Right lobe of liver (tissue), 6 donors: ENCODE results near the gene BOLA1. TPM values are rescaled to one million over a fixed set of nuclear protein-coding genes. Genes with fewer than 3 reads are reported as not detected.

Source experiments
- ATAC-seq, 4 donors: fragments of 200-7000 bp; cut with Tn5 transposase; one replicate each; pipeline ENCODE4 v1.9.1; 2020; ENCODE audit warnings: mild to moderate bottlenecking in 4 of 4, moderate library complexity in 4 of 4
- DNase-seq, 3 donors: peaks; one replicate each; pipeline ENCODE4 v3.0.0-alpha.2; 2020
- H3K27ac ChIP-seq, 3 donors: fragments of 200-600 bp; one replicate each; pipeline ENCODE4 v1.8.0; 2022
- H3K27me3 ChIP-seq, 2 donors: fragments of 200-600 bp; one replicate each; pipeline ENCODE4 v1.8.0; 2022
- H3K36me3 ChIP-seq, 4 donors: fragments of 200-600 bp; sonication (generic) in 1 of 4; one replicate each; pipeline versions ENCODE4 v1.5.1 to v1.8.0; 2017 to 2022; ENCODE audit warnings: control low read depth in 1 of 4
- H3K4me1 ChIP-seq, 4 donors: fragments of 200-600 bp; sonication (generic) in 1 of 4; one replicate each; pipeline versions ENCODE4 v1.5.1 to v1.8.0; 2017 to 2022; ENCODE audit warnings: control low read depth in 1 of 4
- H3K4me3 ChIP-seq, 3 donors: fragments of 200-600 bp; one replicate each; pipeline ENCODE4 v1.8.0; 2022
- H3K9me3 ChIP-seq, 4 donors: fragments of 200-600 bp; sonication (generic) in 1 of 4; one replicate each; pipeline versions ENCODE4 v1.5.1 to v1.8.0; 2017 to 2022; ENCODE audit warnings: control low read depth in 1 of 4
- POLR2A ChIP-seq: fragments of 450-650 bp; IDR thresholded peaks from one replicate; pipeline ENCODE4 v1.6.1; 2017; ENCODE audit warnings: antibody characterized with exemption, mild to moderate bottlenecking
- WGBS: methylation state at CpG from one replicate; pipeline ENCODE4 v1.1.6; 2018; ENCODE audit warnings: low coverage, low lambda C conversion rate; ENCODE audit not compliant: insufficient coverage; ENCODE audit errors: missing lambda C conversion rate; 5-methylcytosine and 5-hydroxymethylcytosine counted together
- intact Hi-C, 2 donors: fragments of 100-400 bp; cut with DNase I; formaldehyde crosslinking; loops; one replicate each; pipeline versions ENCODE4 v1.11.2 to v1.14.1; 2022
- total RNA-seq, 6 experiments: library from RNA; depleted of rRNA in 2 of 6; stranded (reverse); fragments of >200 nt in 2 of 6; fragmentation: NEBNext Ultra II Directional in 3 of 6; extraction: Animal tissue kit (Norgen Biotek cat#: 25700) in 3 of 6; gene quantifications; one replicate each; pipeline versions ENCODE4 v1.1.0 to v1.2.4, GENCODE V29; 2016 to 2023
- TF ChIP-seq, protein P1 (sequence below), 4 donors: fragments of 200-600 bp in 3 of 4; fragments of 450-650 bp in 1 of 4; IDR thresholded peaks; one replicate each; pipeline versions ENCODE4 v1.5.1 to v1.8.0; 2016 to 2022; ENCODE audit warnings: antibody characterized with exemption in 4 of 4, mild to moderate bottlenecking in 2 of 4
- donor health status: DM: no; HTN: yes; CAD: no.
- donor health status: DM: no; HTN: no; CAD: no.
- donor health status: DM: no; HTN: no; CAD: no.
- donor health status: DM: no; HTN: yes; CAD: no.
- donor health status: DM: no; HTN: yes; CAD: no.

Gene BOLA1
- total RNA-seq, 6 experiments from 2014 or later, result 8.4 to 23.7 (median 9.5) TPM

DNA sequence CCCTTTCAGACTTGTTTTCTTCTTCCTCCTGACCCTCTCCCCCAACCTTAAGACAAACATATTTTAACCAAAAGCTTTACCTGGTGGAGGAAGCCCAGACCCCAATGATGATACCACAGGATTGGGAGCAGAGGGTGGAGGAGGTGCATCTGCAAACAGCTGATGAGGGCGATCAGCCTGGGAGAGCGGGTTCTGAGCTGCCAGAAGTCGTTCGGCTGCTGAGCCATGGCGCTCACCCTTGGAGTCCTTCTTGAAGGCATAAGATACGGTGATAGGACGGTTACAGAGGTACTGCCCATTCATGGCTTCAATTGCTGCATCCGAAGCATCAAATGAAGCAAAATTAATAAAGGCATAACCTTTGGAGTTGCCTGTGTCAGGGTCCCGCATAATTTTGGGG lies 26.9 kb downstream of the BOLA1 start:
- Histone ChIP-seq H3K27ac (no peak overlapping the region), H3K27me3 (no peaks in the 10 kb centered on the region), H3K36me3 (peaks cover 20 to 42% (median 30%) of the 10 kb centered on the region in 4 donors), H3K9me3 (no peaks in the 10 kb centered on the region), H3K4me1 (peaks cover 0 to 10% (median 3%) of the 10 kb centered on the region in 4 donors), H3K4me3 (no peak overlapping the region)
- TF ChIP-seq, protein P1, sequence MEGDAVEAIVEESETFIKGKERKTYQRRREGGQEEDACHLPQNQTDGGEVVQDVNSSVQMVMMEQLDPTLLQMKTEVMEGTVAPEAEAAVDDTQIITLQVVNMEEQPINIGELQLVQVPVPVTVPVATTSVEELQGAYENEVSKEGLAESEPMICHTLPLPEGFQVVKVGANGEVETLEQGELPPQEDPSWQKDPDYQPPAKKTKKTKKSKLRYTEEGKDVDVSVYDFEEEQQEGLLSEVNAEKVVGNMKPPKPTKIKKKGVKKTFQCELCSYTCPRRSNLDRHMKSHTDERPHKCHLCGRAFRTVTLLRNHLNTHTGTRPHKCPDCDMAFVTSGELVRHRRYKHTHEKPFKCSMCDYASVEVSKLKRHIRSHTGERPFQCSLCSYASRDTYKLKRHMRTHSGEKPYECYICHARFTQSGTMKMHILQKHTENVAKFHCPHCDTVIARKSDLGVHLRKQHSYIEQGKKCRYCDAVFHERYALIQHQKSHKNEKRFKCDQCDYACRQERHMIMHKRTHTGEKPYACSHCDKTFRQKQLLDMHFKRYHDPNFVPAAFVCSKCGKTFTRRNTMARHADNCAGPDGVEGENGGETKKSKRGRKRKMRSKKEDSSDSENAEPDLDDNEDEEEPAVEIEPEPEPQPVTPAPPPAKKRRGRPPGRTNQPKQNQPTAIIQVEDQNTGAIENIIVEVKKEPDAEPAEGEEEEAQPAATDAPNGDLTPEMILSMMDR (IDR thresholded peaks at IDR 0.05), result no peak
- TF ChIP-seq POLR2A, result no peak
- 90% methylated on average over 9 of the region's 9 CpGs for WGBS
- intact Hi-C loops, result no loop called here
- DNase-seq (no peak), ATAC-seq (no peak)

DNA sequence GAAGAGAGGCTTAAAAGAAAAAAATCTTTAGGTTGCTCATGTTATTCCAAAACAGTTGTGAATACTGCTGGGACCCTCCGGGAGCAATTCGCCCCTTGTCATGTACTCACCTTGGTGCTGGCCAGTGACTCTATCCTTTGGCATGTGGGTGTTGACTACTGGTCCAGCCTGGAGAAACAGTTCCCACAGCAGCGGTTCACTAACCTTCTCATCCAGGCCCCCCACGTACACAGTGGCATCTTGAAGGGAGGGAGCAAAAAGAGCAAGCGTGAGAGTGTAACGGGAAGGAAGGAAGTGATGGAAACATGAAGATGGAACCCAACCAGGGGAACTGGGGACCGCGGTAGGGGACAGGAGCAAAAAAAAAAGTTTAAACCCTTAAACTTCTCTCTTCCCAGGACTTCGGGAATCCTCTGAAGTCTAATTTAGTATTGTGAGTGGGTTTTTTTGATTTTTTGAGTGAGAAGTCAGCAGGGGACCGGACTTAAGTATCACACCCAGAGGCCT lies 27.7 kb downstream of the BOLA1 start:
- no peak for TF ChIP-seq POLR2A
- TF ChIP-seq, protein P1 (IDR thresholded peaks at IDR 0.05), result no peak
- Histone ChIP-seq H3K4me3 (peak overlapping the region; percentile 76 to 94 (median 91)), H3K27ac (peak overlapping the region; percentile 89 to 99 (median 93)), H3K27me3 (no peaks in the 10 kb centered on the region), H3K9me3 (no peaks in the 10 kb centered on the region), H3K36me3 (peaks cover 20 to 42% (median 30%) of the 10 kb centered on the region in 4 donors), H3K4me1 (peaks cover 0 to 10% (median 3%) of the 10 kb centered on the region in 4 donors)
- DNase-seq (no peak), ATAC-seq (no peak)
- WGBS, result 1% methylated on average over 10 of the region's 10 CpGs
- intact Hi-C loops, result no loop called here

DNA sequence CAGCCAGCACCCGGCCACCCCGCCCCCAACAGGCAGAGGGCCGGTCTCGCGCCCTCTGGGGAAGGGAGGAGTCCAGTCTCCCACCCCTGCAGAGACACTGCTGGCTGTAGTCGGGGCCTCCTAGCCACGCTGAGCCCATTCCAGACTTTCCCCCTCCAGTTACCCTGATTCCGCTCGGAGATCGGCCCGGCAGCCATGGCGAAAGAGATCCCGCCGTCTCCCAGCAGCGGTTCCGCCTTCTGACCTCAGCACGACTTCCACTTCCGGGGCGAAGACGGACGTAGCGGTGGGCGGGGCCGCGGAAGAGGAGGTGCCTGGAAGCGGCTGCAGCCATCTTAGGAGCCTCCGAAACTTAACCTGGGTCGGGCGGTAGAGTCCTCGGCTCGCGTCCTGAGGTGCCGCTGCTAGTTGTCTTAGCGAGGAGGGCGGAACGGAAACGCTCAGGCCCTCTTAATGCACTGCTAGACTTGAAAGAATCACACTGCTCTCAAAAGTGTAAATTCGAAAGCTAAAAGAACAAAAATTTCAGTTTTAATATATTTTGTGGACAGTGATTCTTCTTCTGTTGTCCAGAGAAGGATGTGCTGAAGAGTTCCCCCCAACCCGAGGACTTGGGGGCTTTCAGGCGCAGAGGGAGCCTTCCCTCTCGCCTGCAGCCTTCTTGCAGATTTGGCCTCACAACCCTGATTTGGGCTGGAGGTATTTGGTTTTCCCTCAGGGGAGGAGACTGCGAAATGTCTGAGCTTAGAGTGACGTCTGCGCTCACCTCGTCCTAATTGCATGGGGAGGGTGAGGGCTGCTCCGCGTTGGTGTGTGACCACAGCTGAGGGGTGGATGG lies 28.4 kb downstream of the BOLA1 start, which contains the start of gene SF3B4:
SF3B4 (minus strand) TSS at position 241 of the 838 bp plus-strand sequence; CDS start at position 197, 44 bp downstream.
- peak; percentile 98 to 99 (median 98) for ATAC-seq
- intact Hi-C loops, result no loop called here

DNA sequence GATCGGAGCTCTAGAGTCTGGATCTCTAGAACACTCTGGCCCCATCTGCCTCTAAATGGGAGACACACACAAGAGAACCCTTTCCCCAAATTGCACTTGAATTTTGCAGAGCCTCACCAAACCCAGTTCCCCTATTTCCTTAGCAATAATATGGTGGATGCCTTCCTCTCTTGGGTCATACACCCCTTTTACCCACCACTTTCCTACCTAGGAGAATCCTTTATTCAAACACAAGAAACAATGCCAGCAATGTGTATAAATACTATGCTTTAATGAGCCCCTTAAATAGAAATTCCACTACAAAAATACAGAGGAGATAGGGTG lies 29.0 kb downstream of the BOLA1 start:
- ATAC-seq (no peak), DNase-seq (no peak)
- Histone ChIP-seq H3K4me3 (peak overlapping the region; percentile 76 to 94 (median 91)), H3K27me3 (no peaks in the 10 kb centered on the region), H3K9me3 (no peaks in the 10 kb centered on the region), H3K4me1 (peaks cover 0 to 10% (median 3%) of the 10 kb centered on the region in 4 donors), H3K27ac (peak overlapping the region; percentile 89 to 99 (median 93)), H3K36me3 (peaks cover 16 to 31% (median 23%) of the 10 kb centered on the region in 4 donors)
- 0% methylated on average over 1 of the region's 1 CpG for WGBS
- intact Hi-C loops, result no loop called here
- TF ChIP-seq POLR2A, result no peak
- TF ChIP-seq, protein P1 (IDR thresholded peaks at IDR 0.05), result no peak

More for the DNA sequence above, 28.4 kb downstream of the BOLA1 start, which contains the start of gene SF3B4:
- TF ChIP-seq, protein P1 (IDR thresholded peaks at IDR 0.05), result peak in 1 of 4 donors; percentile 9
- peak; percentile 95 for TF ChIP-seq POLR2A
- DNase-seq, result peak; percentile 96 to 97 (median 97)
- Histone ChIP-seq H3K4me3 (peak within 1 kb of the TSS; percentile 76 to 94 (median 91)), H3K36me3 (peaks cover 20 to 37% (median 26%) of the 10 kb centered on the region in 4 donors), H3K9me3 (no peaks in the 10 kb centered on the region), H3K27me3 (no peaks in the 10 kb centered on the region), H3K27ac (peak within 1 kb of the TSS; percentile 89 to 99 (median 93)), H3K4me1 (peaks cover 0 to 10% (median 3%) of the 10 kb centered on the region in 4 donors)
- 0% methylated on average over 16 of the region's 47 CpGs for WGBS
